Hepatocyte (in vitro differentiated cells): Measurements from ENCODE around the gene PLXNC1.

ENCODE experiments used
- CTCF ChIP-seq: fragments of 200-600 bp; sonication (generic); IDR thresholded peaks from 2 replicates; pipeline ENCODE4 v1.5.1; 2016; ENCODE audit warnings: antibody characterized with exemption, mild to moderate bottlenecking; ENCODE audit not compliant: poor library complexity
- EZH2 ChIP-seq: fragments of 200-600 bp; sonication (generic); IDR thresholded peaks from 2 replicates; pipeline ENCODE4 v1.6.1; 2016; ENCODE audit warnings: antibody characterized with exemption, mild to moderate bottlenecking, borderline replicate concordance
- EZH2phosphoT487 ChIP-seq: fragments of 200-600 bp; sonication (generic); IDR thresholded peaks from one replicate; pipeline ENCODE4 v1.6.1; 2018; ENCODE audit warnings: antibody characterized with exemption, mild to moderate bottlenecking, low read depth, moderate library complexity; ENCODE audit not compliant: unreplicated experiment, severe bottlenecking

GRCh38 chr12:94203181-94203546, 54.8 kb downstream of the PLXNC1 start:
- TF ChIP-seq CTCF (no peak), EZH2 (no peak), EZH2phosphoT487 (no peak)
